Measurements from ENCODE around the gene BTBD19.

GRCh38 chr1:44777969-44778635 lies 30.2 kb upstream of the BTBD19 start:
- TF ChIP-seq, protein P1, sequence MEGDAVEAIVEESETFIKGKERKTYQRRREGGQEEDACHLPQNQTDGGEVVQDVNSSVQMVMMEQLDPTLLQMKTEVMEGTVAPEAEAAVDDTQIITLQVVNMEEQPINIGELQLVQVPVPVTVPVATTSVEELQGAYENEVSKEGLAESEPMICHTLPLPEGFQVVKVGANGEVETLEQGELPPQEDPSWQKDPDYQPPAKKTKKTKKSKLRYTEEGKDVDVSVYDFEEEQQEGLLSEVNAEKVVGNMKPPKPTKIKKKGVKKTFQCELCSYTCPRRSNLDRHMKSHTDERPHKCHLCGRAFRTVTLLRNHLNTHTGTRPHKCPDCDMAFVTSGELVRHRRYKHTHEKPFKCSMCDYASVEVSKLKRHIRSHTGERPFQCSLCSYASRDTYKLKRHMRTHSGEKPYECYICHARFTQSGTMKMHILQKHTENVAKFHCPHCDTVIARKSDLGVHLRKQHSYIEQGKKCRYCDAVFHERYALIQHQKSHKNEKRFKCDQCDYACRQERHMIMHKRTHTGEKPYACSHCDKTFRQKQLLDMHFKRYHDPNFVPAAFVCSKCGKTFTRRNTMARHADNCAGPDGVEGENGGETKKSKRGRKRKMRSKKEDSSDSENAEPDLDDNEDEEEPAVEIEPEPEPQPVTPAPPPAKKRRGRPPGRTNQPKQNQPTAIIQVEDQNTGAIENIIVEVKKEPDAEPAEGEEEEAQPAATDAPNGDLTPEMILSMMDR (IDR thresholded peaks at IDR 0.05) = no peak
- no peak for TF ChIP-seq POLR2A (IDR thresholded peaks at IDR 0.05)

Data from body of pancreas (tissue), 4 donors.